ENCODE results near the gene TRIM37.

Gene TRIM37

GRCh38 chr17:58993311-58993710, 113.4 kb downstream of the TRIM37 start:
- no peak for TF ChIP-seq CTCF (IDR thresholded peaks at IDR 0.05; ENCODE audit: low read depth, low read length)
- no peak for DNase-seq (ENCODE audit: extremely low read depth, low read depth)

- no peak for DNase-seq (ENCODE audit: extremely low read depth, low read depth)
- no peak for TF ChIP-seq CTCF (IDR thresholded peaks at IDR 0.05; ENCODE audit: low read depth, low read length)
Measured at GRCh38 chr17:58991718-58992331, 114.9 kb downstream of the TRIM37 start.

- no peak for TF ChIP-seq CTCF (IDR thresholded peaks at IDR 0.05; ENCODE audit: low read depth, low read length)
- no peak for DNase-seq (ENCODE audit: extremely low read depth, low read depth)
Measured at GRCh38 chr17:58989629-58990028, 117.1 kb downstream of the TRIM37 start.

- DNase-seq (ENCODE audit: extremely low read depth, low read depth): no peak
Measured at GRCh38 chr17:58985971-58986370, 120.7 kb downstream of the TRIM37 start.

GRCh38 chr17:58985367-58985766, 121.3 kb downstream of the TRIM37 start:
- DNase-seq (ENCODE audit: extremely low read depth, low read depth): no peak
- no peak for TF ChIP-seq CTCF (IDR thresholded peaks at IDR 0.05; ENCODE audit: low read depth, low read length)

More at GRCh38 chr17:58985971-58986370, 120.7 kb downstream of the TRIM37 start:
- TF ChIP-seq CTCF (IDR thresholded peaks at IDR 0.05; ENCODE audit: low read depth, low read length): no peak

- TF ChIP-seq CTCF (IDR thresholded peaks at IDR 0.05; ENCODE audit: low read depth, low read length): no peak
- DNase-seq (ENCODE audit: extremely low read depth, low read depth): no peak
Measured at GRCh38 chr17:58982626-58983025, 124.1 kb downstream of the TRIM37 start.

GRCh38 chr17:58980706-58981481, 125.8 kb downstream of the TRIM37 start:
- TF ChIP-seq CTCF (IDR thresholded peaks at IDR 0.05; ENCODE audit: low read depth, low read length): no peak
- no peak for DNase-seq (ENCODE audit: extremely low read depth, low read depth)
